Stimulated activated CD4-positive, alpha-beta T cell treated with anti-CD3 and anti-CD28 coated beads, Interleukin-1b, Interleukin-23, amount 100 ng/mL, for 24 hours (primary cell): Measurements from ENCODE around the gene SAC3D1.
"Not testable (repeated sequence)": the region's sequence is repeated elsewhere in the genome, so short reads cannot be mapped to it uniquely, and the experiment has no call there.

Experiments
- DNase-seq, 4 experiments: peaks; one replicate each; pipeline ENCODE4 v3.0.0-alpha.2; 2020; ENCODE audit warnings: low read depth in 4 of 4, low spot score in 1 of 4

Gene SAC3D1

GRCh38 chr11:65023502-65023901 is 17.5 kb upstream of the SAC3D1 start:
- DNase-seq = not testable (repeated sequence)

- no peak for DNase-seq
These were observed 14.2 kb upstream of the SAC3D1 start for GRCh38 chr11:65026810-65027209.

DNA sequence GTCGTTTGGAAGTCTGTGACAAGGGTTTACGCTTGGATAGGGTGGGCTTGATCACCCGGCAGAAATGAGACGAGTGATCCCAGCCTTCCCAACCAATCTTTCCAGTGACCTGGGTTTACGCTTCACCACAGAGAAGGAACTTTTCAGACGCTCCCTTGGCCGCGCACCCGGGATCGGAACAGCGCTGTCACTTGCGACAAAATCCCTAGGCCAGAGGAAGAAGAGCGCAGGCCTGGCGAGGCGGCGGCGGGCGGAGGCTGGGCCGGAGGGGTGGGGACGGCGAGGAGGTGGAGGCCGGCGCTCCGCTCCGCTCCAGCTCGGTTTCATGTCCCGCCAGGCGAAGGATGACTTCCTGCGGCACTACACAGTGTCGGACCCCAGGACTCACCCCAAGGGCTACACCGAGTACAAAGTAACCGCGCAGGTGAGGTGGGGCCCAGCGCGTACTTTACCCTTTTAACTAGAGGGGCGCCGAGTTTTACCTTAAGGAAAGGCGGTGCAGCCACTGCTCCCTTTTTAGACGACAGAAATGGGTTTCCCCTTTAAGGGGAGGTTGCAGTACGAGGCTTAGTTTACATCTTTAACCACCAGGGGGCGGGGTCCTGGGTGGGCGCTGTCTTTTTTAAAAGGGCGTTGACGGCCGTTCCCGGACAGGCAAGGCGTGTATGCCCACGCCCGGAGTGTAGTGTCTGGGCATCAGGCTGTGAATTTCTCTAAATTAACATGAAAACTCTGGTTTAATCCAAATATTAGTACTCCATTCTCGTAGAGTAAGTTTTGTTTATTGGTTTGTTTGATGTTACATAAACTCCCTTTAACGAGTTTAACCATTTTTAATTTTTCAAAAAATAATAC is 13.6 kb upstream of the SAC3D1 start, which contains the start of gene SNX15:
Gene SNX15 (plus strand): TSS at position 227 of the 855 bp plus-strand sequence. CDS start 99 bp downstream, at position 326.
- DNase-seq = peak; percentile 75 to 92 (median 85)

DNA sequence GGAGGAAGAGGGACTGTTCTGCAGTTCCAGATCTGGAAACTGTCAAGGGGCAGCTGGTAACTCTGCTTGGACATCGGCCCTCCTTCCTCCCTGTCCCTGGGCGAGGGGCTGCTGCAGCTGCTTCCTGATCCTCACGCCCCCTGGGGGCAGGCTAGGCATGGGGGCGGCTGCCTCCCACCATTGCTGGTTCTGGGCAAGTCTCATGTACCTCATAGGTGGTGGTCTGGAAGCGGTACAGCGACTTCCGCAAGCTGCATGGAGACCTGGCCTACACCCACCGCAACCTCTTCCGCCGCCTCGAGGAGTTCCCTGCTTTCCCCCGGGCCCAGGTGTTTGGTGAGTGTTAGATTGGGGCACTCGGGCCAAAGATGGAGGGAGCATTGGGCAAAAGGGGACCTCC is 8.8 kb upstream of the SAC3D1 start:
- DNase-seq = no peak

GRCh38 chr11:65034423-65034822 is 6.6 kb upstream of the SAC3D1 start:
- no peak for DNase-seq

DNA sequence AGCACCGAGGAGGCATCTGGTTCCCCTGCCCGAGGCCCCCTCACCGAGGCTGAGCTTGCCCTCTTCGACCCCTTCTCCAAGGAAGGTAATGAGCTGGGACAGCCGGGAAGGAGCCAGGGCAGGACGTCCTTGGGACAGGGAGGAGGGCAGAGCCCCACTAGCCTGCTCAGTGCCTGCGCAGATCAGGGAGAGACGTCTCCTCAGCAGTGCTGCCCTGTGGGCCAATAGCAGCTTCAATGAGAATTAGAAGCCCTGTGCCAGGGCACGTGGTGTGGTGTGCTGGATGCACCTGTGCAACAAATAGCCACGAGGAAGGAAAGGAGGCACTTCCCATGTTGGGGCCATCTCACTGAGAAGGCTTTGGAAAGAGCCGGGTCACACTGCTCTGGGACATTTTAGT is 5.4 kb upstream of the SAC3D1 start:
- DNase-seq = no peak

GRCh38 chr11:65036931-65037330 is 4.1 kb upstream of the SAC3D1 start:
- no peak for DNase-seq

GRCh38 chr11:65040520-65040846 is 527 bp upstream of the SAC3D1 start:
- no peak for DNase-seq

- no peak for DNase-seq
These were observed 1.9 kb downstream of the SAC3D1 start for GRCh38 chr11:65042891-65043290.

DNA sequence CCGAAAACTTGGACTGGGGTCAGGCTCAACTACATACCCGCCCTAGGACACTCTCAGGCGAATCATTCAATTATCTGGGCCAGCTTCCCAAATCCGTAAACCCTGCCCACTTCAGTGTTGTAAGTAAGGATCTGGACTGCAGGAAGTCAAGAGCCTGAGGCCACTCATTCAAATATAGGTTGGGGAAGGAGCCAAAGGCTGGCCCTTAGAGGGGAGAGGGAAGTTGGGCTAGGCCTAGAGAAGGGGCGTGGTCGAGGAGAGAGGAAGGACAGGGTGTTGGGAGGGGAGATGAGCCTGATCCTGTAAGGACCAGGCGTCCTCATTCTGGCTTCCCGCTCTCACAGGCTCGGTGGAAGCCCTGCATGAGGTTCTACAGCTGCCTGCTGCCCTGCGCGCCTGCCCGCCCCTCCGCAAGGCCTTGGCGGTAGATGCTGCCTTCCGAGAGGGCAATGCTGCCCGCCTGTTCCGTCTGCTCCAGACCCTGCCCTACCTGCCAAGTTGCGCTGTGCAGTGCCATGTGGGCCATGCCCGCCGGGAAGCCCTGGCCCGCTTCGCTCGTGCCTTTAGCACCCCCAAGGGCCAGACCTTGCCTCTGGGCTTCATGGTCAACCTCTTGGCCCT is 3.0 kb downstream of the SAC3D1 start:
- DNase-seq = no peak

DNA sequence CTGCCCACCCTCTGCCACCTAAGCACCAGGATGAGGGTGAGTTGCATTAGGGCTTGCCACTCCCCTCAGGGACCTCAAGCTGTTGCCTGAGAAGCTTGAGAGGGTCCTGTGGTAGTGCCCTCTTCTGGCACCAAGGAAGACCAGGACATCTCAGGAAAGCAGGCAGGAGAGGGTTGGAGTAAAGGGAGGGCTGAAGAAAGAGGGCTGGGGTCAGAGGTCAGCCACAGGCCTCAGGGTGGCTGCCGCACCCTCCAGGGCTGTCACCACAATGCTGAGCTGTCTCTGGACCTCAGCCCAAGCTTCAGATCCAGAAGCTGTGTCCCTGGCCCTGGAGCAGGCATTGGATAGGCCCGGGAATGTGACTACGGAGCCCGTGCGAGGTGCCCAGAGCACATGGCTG is 4.1 kb downstream of the SAC3D1 start:
- DNase-seq = no peak

DNA sequence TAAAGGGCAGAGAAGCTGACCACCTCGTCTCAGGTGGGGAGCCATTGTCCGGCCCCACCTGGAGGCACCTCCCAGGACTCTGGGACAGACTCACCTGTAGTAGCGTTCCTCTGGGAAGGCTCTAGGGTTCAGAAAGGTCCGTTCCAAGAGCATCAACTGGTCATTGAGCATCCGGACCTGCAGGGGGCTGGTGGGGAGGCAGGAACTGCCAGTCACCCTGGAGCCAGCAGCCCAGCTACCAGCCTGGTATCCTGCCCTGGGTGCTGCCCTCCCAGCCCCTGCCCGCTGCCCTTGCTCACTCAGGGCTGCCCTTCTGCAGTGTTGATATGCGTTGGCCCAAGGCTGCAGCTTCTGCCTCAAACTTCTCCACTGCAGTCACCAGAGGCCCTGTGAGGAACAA is 4.7 kb downstream of the SAC3D1 start:
- no peak for DNase-seq

- no peak for DNase-seq
These were observed 6.8 kb downstream of the SAC3D1 start for GRCh38 chr11:65047581-65048422.

- DNase-seq = no peak
These were observed 10.4 kb downstream of the SAC3D1 start for GRCh38 chr11:65051398-65051858.

- no peak for DNase-seq
These were observed 13.0 kb downstream of the SAC3D1 start for GRCh38 chr11:65053827-65054508.

- no peak for DNase-seq
These were observed 14.5 kb downstream of the SAC3D1 start for GRCh38 chr11:65055538-65055937.

DNA sequence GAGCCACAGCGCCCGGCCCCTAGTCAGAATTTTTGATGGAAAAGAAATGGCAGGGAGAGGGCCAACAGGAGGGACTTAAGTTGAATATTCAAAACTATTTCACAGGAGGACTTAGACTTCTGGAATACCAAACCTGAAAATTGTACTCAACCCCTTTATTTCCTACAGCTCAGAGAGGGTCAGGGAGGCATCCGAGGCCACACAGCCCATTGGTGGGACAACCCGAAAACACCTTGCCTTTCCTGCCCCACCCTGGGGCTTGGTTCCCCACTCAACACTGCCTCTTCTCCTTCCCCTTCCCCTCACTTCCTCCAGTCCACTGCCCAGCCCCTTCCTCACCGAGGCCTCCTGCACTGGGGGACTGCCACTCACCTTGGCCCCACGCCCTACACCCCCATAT is 16.0 kb downstream of the SAC3D1 start:
- no peak for DNase-seq

- DNase-seq = no peak
These were observed 16.5 kb downstream of the SAC3D1 start for GRCh38 chr11:65057526-65057925.

DNA sequence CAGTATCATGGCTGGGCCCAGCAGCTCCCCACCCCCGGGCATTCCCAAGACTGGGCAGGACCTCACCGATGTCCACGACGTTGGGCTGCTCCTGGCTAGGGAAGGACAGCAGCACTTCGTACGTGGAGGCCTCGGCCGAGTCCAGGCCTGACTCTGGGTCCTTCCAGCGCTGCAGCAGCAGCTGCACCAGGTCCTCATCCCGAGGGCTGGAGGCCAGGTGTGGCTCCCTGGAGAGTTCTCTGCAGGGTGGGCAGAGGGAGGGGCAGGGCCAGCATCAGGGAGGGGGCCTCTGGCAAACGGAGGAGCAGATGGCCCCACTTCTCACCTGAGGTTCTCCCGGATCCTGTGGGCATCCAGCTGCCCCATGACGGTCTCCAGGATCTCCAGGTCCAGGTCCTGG is 17.0 kb downstream of the SAC3D1 start:
- DNase-seq = no peak

DNA sequence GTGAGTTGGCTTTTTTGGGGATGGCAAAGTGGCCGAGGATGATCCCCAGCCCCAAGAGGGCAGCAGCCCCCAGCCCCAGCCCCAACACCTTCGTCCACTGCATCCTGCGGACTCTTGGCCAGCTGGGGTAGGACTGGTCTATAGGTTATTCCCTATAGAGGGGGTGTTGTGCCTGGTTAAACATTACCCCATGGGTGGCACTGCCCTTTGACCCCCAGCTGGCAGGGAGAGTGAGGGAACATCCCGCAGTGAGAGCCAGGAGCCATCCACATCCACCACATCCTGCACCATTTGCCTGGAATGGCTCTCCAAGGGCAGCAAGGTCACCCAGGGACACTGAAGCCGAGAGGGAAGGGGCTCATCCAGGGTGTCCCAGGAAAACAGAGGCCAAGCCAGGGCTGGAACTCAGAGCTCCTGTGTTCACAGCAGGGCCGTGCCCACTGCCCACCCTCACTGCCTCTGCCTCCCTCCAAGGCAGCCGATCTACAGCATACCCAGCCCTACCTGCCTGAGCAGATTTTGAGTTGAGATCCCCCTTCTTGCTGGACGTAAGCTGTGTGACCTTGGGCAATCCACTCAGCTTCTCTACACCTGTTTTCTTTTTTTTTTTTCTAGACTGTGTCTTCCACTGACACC is 17.5 kb downstream of the SAC3D1 start, which contains the start of gene NAALADL1:
Gene NAALADL1 (minus strand): TSS at position 135 of the 636 bp plus-strand sequence. CDS start 32 bp downstream, at position 103.
- no peak for DNase-seq
